Ascending aorta (tissue), 2 donors: Measurements from ENCODE around the gene AADACL2. TPM values are rescaled to one million over a fixed set of nuclear protein-coding genes. Genes with fewer than 3 reads are reported as not detected.

ENCODE experiments used
- DNase-seq, 2 donors: peaks; one replicate each; pipeline ENCODE4 v3.0.0-alpha.2; 2019; ENCODE audit warnings: low spot score in 2 of 2
- H3K27ac ChIP-seq, 2 donors: fragments of 200-600 bp; sonication (generic); one replicate each; pipeline ENCODE4 v1.5.1; 2016 to 2017; ENCODE audit warnings: mild to moderate bottlenecking in 1 of 2
- H3K27me3 ChIP-seq: fragments of 200-600 bp; sonication (generic); one replicate; pipeline ENCODE4 v1.5.1; 2017
- H3K36me3 ChIP-seq, 2 donors: fragments of 200-600 bp; sonication (generic); one replicate each; pipeline ENCODE4 v1.5.1; 2016
- H3K4me1 ChIP-seq, 2 donors: fragments of 200-600 bp; sonication (generic); one replicate each; pipeline ENCODE4 v1.5.1; 2016 to 2017; ENCODE audit warnings: mild to moderate bottlenecking in 1 of 2
- H3K4me3 ChIP-seq, 2 donors: fragments of 200-600 bp; sonication (generic); one replicate each; pipeline ENCODE4 v1.5.1; 2016 to 2017; ENCODE audit warnings: mild to moderate bottlenecking in 1 of 2
- H3K9me3 ChIP-seq, 2 donors: fragments of 200-600 bp; sonication (generic); one replicate each; pipeline ENCODE4 v1.5.1; 2016
- intact Hi-C: fragments of 100-400 bp; cut with DNase I; formaldehyde crosslinking; loops from one replicate; pipeline ENCODE4 v1.15.1; 2023
- total RNA-seq: library from RNA; depleted of rRNA; stranded (reverse); fragments of >200 nt; gene quantifications from one replicate; pipeline ENCODE4 v1.1.0, GENCODE V29; 2016
- TF ChIP-seq, protein P1 (sequence below), 3 experiments: fragments of 200-600 bp in 2 of 3; fragments of 450-650 bp in 1 of 3; sonication (generic) in 2 of 3; IDR thresholded peaks; one replicate each; pipeline ENCODE4 v1.5.1; 2016 to 2019; ENCODE audit warnings: antibody characterized with exemption in 3 of 3, mild to moderate bottlenecking in 1 of 3, moderate library complexity in 1 of 3

The AADACL2 gene
- total RNA-seq, 1 donor from 2014 or later = not detected

DNA sequence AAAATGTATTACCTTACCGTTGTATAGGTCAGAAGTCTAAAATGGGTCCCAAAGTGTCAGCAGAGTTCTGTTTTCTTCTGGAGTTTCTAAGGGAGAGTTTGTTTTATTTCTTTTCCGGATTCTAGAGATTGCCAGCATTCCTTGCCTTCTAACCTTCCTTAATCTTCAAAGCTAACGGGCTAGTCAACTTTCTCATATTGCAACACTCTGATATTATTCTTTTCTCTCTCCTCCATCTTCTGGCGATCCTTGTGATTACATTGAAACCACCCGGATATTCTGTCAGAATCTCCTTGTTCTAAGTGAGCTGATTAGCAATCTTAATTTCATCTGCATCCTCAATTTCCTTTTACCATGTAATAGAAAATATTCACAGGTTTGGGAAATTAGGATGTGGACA, 36.2 kb upstream of the AADACL2 start:
- H3K27me3 ChIP-seq = no peaks in the 10 kb centered on the region
- intact Hi-C loops = no loop called here
- H3K4me3 ChIP-seq = no peak overlapping the region
- H3K27ac ChIP-seq = no peak overlapping the region
- TF ChIP-seq, protein P1, sequence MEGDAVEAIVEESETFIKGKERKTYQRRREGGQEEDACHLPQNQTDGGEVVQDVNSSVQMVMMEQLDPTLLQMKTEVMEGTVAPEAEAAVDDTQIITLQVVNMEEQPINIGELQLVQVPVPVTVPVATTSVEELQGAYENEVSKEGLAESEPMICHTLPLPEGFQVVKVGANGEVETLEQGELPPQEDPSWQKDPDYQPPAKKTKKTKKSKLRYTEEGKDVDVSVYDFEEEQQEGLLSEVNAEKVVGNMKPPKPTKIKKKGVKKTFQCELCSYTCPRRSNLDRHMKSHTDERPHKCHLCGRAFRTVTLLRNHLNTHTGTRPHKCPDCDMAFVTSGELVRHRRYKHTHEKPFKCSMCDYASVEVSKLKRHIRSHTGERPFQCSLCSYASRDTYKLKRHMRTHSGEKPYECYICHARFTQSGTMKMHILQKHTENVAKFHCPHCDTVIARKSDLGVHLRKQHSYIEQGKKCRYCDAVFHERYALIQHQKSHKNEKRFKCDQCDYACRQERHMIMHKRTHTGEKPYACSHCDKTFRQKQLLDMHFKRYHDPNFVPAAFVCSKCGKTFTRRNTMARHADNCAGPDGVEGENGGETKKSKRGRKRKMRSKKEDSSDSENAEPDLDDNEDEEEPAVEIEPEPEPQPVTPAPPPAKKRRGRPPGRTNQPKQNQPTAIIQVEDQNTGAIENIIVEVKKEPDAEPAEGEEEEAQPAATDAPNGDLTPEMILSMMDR (IDR thresholded peaks at IDR 0.05) = no peak
- no peak for DNase-seq
- no peaks in the 10 kb centered on the region for H3K36me3 ChIP-seq
- no peaks in the 10 kb centered on the region for H3K4me1 ChIP-seq
- no peaks in the 10 kb centered on the region for H3K9me3 ChIP-seq

DNA sequence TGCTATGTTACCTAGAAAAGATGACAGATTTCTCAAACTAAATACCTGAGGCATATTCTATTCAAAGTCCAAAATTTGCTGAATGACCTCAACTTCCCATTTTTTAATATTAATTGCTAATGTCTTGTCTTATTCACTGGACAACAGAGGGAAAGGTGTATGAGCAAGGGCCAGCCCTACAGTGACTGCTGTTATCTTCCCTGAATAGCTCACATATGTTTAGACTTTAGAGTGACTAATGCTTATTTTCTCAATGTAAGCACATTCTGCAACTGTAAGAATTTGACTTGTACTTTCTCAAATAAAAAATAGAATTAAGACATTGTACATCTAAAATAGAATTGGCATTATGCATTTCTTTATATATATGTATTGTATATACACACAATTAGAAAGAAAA, 26.5 kb upstream of the AADACL2 start:
- Histone ChIP-seq H3K4me1 (no peaks in the 10 kb centered on the region), H3K4me3 (no peak overlapping the region), H3K9me3 (peaks cover 0 to under 1% of the 10 kb centered on the region in 2 donors), H3K27ac (no peak overlapping the region), H3K36me3 (no peaks in the 10 kb centered on the region), H3K27me3 (no peaks in the 10 kb centered on the region)
- intact Hi-C loops = no loop called here
- no peak for DNase-seq
- TF ChIP-seq, protein P1 (IDR thresholded peaks at IDR 0.05) = no peak

DNA sequence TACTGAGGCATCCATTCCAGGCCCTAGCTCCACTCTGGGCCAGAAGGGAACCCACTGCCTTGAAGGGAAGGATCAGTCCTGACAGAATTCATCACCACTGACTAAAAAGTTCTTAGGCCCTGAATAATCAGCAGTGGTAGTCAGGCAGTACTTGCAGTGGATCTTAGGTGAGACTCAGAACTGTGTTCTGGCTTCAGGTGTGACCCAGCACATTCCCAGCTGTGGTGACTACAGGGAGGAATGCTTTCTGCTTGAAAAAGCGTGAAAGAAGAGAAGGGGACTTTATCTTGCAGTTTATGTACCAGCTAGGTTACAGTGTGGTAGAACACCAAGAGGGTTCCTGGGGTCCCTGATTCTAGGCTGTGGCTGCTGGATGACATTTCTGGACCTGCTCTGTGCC, 24.9 kb upstream of the AADACL2 start:
- H3K9me3 ChIP-seq = peaks cover 0 to 3% of the 10 kb centered on the region in 2 donors
- no peaks in the 10 kb centered on the region for H3K4me1 ChIP-seq
- no peak overlapping the region for H3K27ac ChIP-seq
- intact Hi-C loops = no loop called here
- H3K4me3 ChIP-seq = no peak overlapping the region
- no peaks in the 10 kb centered on the region for H3K27me3 ChIP-seq
- H3K36me3 ChIP-seq = no peaks in the 10 kb centered on the region
- no peak for DNase-seq
- TF ChIP-seq, protein P1 (IDR thresholded peaks at IDR 0.05) = no peak

DNA sequence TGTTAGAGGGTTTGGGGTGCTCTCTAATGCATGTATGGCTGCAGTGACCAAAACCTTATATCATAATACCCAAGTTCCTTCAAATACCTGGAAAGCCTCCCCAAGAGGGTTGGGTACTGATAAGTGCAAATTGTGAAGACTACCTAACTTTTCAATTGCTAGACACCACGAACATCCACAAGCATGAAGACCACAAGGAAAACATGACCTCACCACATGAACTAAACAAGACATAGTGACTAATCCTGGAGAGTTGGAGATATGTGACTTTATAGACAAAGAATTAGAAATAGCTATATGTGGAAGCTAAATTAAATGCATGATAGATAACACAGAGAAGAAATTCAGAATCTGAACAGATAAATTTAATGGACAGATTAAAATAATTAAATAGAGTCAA, 23.9 kb upstream of the AADACL2 start:
- no peak for DNase-seq
- no peak overlapping the region for H3K27ac ChIP-seq
- peaks cover 0 to 3% of the 10 kb centered on the region in 2 donors for H3K9me3 ChIP-seq
- TF ChIP-seq, protein P1 (IDR thresholded peaks at IDR 0.05) = no peak
- intact Hi-C loops = no loop called here
- no peak overlapping the region for H3K4me3 ChIP-seq
- no peaks in the 10 kb centered on the region for H3K36me3 ChIP-seq
- no peaks in the 10 kb centered on the region for H3K4me1 ChIP-seq
- no peaks in the 10 kb centered on the region for H3K27me3 ChIP-seq

DNA sequence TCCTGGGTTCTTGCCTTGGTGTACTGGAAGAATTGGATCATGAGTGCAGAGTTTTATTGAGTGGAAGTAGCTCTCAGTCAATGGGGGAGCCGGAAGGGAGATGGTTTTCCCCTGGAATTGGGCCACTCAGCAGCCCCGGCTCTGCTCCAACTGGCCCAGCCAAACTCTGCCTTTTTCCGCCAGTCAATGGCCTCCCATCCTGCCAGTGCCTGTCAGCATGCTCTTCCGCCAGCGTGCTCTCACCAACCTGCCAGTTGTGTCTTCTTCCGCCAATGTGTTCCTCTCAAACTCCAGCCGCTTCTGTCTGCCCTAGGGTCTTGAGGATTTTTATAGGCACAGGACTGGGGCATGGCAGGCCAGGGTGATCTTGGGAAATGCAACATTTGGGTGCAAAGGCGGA, 12.4 kb upstream of the AADACL2 start:
- Histone ChIP-seq H3K27me3 (no peaks in the 10 kb centered on the region), H3K4me3 (no peak overlapping the region), H3K27ac (no peak overlapping the region), H3K36me3 (no peaks in the 10 kb centered on the region), H3K9me3 (no peaks in the 10 kb centered on the region), H3K4me1 (no peaks in the 10 kb centered on the region)
- intact Hi-C loops = no loop called here
- DNase-seq = no peak
- TF ChIP-seq, protein P1 (IDR thresholded peaks at IDR 0.05) = no peak

DNA sequence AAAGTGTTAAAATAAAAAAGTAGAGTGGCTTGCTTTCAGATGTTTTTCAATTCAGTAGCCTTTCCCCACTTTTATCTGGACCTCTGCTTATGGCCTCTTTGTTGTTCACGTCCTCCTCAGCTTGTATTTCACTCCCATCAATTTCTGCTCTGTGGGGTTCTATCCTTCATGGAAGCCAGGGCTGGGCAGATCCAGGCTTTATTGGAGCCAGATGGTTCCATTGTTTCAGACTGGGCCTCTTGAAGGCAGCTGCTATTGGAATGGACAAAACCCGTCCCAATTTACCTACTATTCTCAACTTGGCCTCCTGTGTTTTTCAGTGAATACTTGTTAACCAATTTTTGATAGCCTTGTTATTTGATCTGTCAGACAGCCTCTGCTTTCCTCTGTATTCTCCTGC, 10.9 kb upstream of the AADACL2 start:
- TF ChIP-seq, protein P1 (IDR thresholded peaks at IDR 0.05) = no peak
- intact Hi-C loops = no loop called here
- Histone ChIP-seq H3K36me3 (no peaks in the 10 kb centered on the region), H3K4me1 (no peaks in the 10 kb centered on the region), H3K27ac (no peak overlapping the region), H3K9me3 (no peaks in the 10 kb centered on the region), H3K4me3 (no peak overlapping the region), H3K27me3 (no peaks in the 10 kb centered on the region)
- DNase-seq = no peak
